ENCODE data around the gene LNPEP.

LNPEP gene

GRCh38 chr5:96935559-96936430 is at the start of gene LNPEP:
LNPEP (plus strand) TSS chr5:96936080; CDS start chr5:96936156, 76 bp downstream.
- DNase-seq, result peak; percentile 88

- no peak for DNase-seq
Measured at GRCh38 chr5:96893342-96893741, 42.5 kb upstream of the LNPEP start.

- DNase-seq, result no peak
Measured at GRCh38 chr5:96896276-96896675, 39.6 kb upstream of the LNPEP start.

GRCh38 chr5:96896806-96897205 is 39.1 kb upstream of the LNPEP start:
- no peak for DNase-seq

GRCh38 chr5:96901384-96901783 is 34.5 kb upstream of the LNPEP start:
- DNase-seq, result no peak

- DNase-seq, result no peak
Measured at GRCh38 chr5:96901841-96902240, 34.0 kb upstream of the LNPEP start.

GRCh38 chr5:96902876-96903275 is 33.0 kb upstream of the LNPEP start:
- no peak for DNase-seq

GRCh38 chr5:96903300-96903699 is 32.6 kb upstream of the LNPEP start:
- no peak for DNase-seq

GRCh38 chr5:96904054-96904931 is 31.6 kb upstream of the LNPEP start:
- DNase-seq, result no peak

GRCh38 chr5:96905864-96906263 is 30.0 kb upstream of the LNPEP start:
- no peak for DNase-seq

- DNase-seq, result no peak
Measured at GRCh38 chr5:96909003-96909402, 26.9 kb upstream of the LNPEP start.

GRCh38 chr5:96909435-96909834 is 26.4 kb upstream of the LNPEP start:
- DNase-seq, result no peak

GRCh38 chr5:96911139-96911538 is 24.7 kb upstream of the LNPEP start:
- no peak for DNase-seq

GRCh38 chr5:96913233-96913632 is 22.6 kb upstream of the LNPEP start:
- DNase-seq, result no peak

- DNase-seq, result no peak
Measured at GRCh38 chr5:96919754-96920197, 16.1 kb upstream of the LNPEP start.

- no peak for DNase-seq
Measured at GRCh38 chr5:96920744-96921355, 15.0 kb upstream of the LNPEP start.

- DNase-seq, result no peak
Measured at GRCh38 chr5:96922499-96923244, 13.2 kb upstream of the LNPEP start.

- DNase-seq, result no peak
Measured at GRCh38 chr5:96924016-96924443, 11.8 kb upstream of the LNPEP start.

GRCh38 chr5:96926276-96926675 is 9.6 kb upstream of the LNPEP start:
- no peak for DNase-seq

- no peak for DNase-seq
Measured at GRCh38 chr5:96927008-96927407, 8.9 kb upstream of the LNPEP start.

- no peak for DNase-seq
Measured at GRCh38 chr5:96928931-96929708, 6.8 kb upstream of the LNPEP start.

- DNase-seq, result no peak
Measured at GRCh38 chr5:96930058-96930457, 5.8 kb upstream of the LNPEP start.

All from NCI-H510A treated with DMSO at 0.1 percent for 48 hours (cell line).